Liver (tissue), 9 donors: ENCODE results near the gene LARGE1. TPM values are rescaled to one million over a fixed set of nuclear protein-coding genes. Genes with fewer than 3 reads are reported as not detected.
A peak's percentile ranks its signal among the peaks of the same experiment; 100 is the strongest.

Source experiments
- DNase-seq: peaks from one replicate; pipeline ENCODE4 v3.0.0-alpha.2; 2017; ENCODE audit warnings: low spot score
- H3K27ac ChIP-seq, 2 donors: one replicate each; pipeline ENCODE4 v1.7.0; 2013; ENCODE audit warnings: inconsistent platforms in 2 of 2, low read length in 2 of 2, control low read depth in 1 of 2, low read depth in 1 of 2, mild to moderate bottlenecking in 1 of 2
- H3K27me3 ChIP-seq, 4 donors: one replicate each; pipeline versions ENCODE4 v1.6.1 to v1.7.0; 2013; ENCODE audit warnings: low read length in 3 of 4, inconsistent platforms in 1 of 4, mild to moderate bottlenecking in 1 of 4, moderate library complexity in 1 of 4; ENCODE audit not compliant: control insufficient read depth in 4 of 4, insufficient read depth in 4 of 4
- H3K36me3 ChIP-seq, 4 donors: one replicate each; pipeline versions ENCODE4 v1.6.1 to v1.7.0; 2013; ENCODE audit warnings: low read length in 3 of 4, mild to moderate bottlenecking in 3 of 4, low read depth in 1 of 4, moderate library complexity in 1 of 4; ENCODE audit not compliant: control insufficient read depth in 4 of 4, insufficient read depth in 3 of 4
- H3K4me1 ChIP-seq, 4 donors: one replicate each; pipeline versions ENCODE4 v1.6.1 to v1.7.0; 2013; ENCODE audit warnings: low read length in 3 of 4, mild to moderate bottlenecking in 3 of 4, moderate library complexity in 1 of 4; ENCODE audit not compliant: control insufficient read depth in 4 of 4, insufficient read depth in 4 of 4
- H3K4me3 ChIP-seq, 3 donors: one replicate each; pipeline versions ENCODE4 v1.6.1 to v1.7.0; 2013; ENCODE audit warnings: low read length in 3 of 3, control low read depth in 1 of 3, low read depth in 1 of 3, mild to moderate bottlenecking in 1 of 3
- H3K9ac ChIP-seq, 2 donors: one replicate each; pipeline ENCODE4 v1.7.0; 2013; ENCODE audit warnings: low read length in 2 of 2, mild to moderate bottlenecking in 2 of 2, moderate library complexity in 2 of 2, control low read depth in 1 of 2, low read depth in 1 of 2
- H3K9me3 ChIP-seq, 4 donors: one replicate each; pipeline versions ENCODE4 v1.6.1 to v1.7.0; 2013; ENCODE audit warnings: low read length in 3 of 4; ENCODE audit not compliant: control insufficient read depth in 4 of 4
- EGR1 ChIP-seq, 2 donors: IDR thresholded peaks; 2 replicates each; pipeline ENCODE4 v1.6.1; 2016 to 2018; ENCODE audit warnings: antibody characterized with exemption in 2 of 2, low read depth in 2 of 2
- FOXA2 ChIP-seq: IDR thresholded peaks from 2 replicates; pipeline ENCODE4 v1.6.1; 2016; ENCODE audit warnings: antibody characterized with exemption
- GABPA ChIP-seq, 2 donors: IDR thresholded peaks in 1 of 2; conservative IDR thresholded peaks in 1 of 2; 2 replicates each; pipeline ENCODE4 v1.6.1; 2016; ENCODE audit warnings: antibody characterized with exemption in 2 of 2, mild to moderate bottlenecking in 1 of 2, moderate library complexity in 1 of 2
- HNF4A ChIP-seq, 2 donors: conservative IDR thresholded peaks; 2 replicates each; pipeline ENCODE4 v1.6.1; 2016; ENCODE audit warnings: antibody characterized with exemption in 2 of 2, mild to moderate bottlenecking in 2 of 2
- HNF4G ChIP-seq: IDR thresholded peaks from 2 replicates; pipeline ENCODE4 v1.6.1; 2016; ENCODE audit warnings: antibody characterized with exemption
- JUND ChIP-seq, 2 donors: IDR thresholded peaks; 2 replicates each; pipeline ENCODE4 v1.6.1; 2016; ENCODE audit warnings: antibody characterized with exemption in 2 of 2
- NR2F2 ChIP-seq: IDR thresholded peaks from 2 replicates; pipeline ENCODE4 v1.6.1; 2016; ENCODE audit warnings: antibody characterized with exemption
- RAD21 ChIP-seq, 2 donors: IDR thresholded peaks; 2 replicates each; pipeline ENCODE4 v1.6.1; 2016; ENCODE audit warnings: antibody characterized with exemption in 2 of 2, mild to moderate bottlenecking in 2 of 2
- RXRA ChIP-seq, 2 donors: IDR thresholded peaks; 2 replicates each; pipeline ENCODE4 v1.6.1; 2017 to 2018; ENCODE audit warnings: antibody characterized with exemption in 2 of 2, mild to moderate bottlenecking in 1 of 2
- TAF1 ChIP-seq: conservative IDR thresholded peaks from 2 replicates; pipeline ENCODE4 v1.6.1; 2016; ENCODE audit warnings: antibody characterized with exemption, mild to moderate bottlenecking
- YY1 ChIP-seq: IDR thresholded peaks from 2 replicates; pipeline ENCODE4 v1.6.1; 2016; ENCODE audit warnings: antibody characterized with exemption, mild to moderate bottlenecking
- WGBS: extraction: QIAGEN DNeasy Blood & Tissue Kit; methylation state at CpG from one replicate; pipeline ENCODE4 v1.1.7; 2013; 5-methylcytosine and 5-hydroxymethylcytosine counted together
- polyA plus RNA-seq, 2 donors: library from polyadenylated mRNA; stranded (reverse) in 1 of 2; unstranded in 1 of 2; fragments of 200-250 nt in 1 of 2; fragments of >200 nt in 1 of 2; fragmentation: Nextera tagmentation in 1 of 2; extraction: Ambion mirVana in 1 of 2; gene quantifications; one replicate each; pipeline versions ENCODE4 v1.2.1 to v1.2.3, GENCODE V29; 2013 to 2015
- total RNA-seq, 2 donors: library from RNA; depleted of rRNA; stranded (reverse); fragments of >200 nt; gene quantifications; one replicate each; pipeline ENCODE4 v1.2.3, GENCODE V29; 2014
- TF ChIP-seq, protein P1 (sequence below): IDR thresholded peaks from 2 replicates; pipeline ENCODE4 v1.6.1; 2016; ENCODE audit warnings: antibody characterized with exemption, mild to moderate bottlenecking
- TF ChIP-seq, protein P2 (sequence below): fragments of 150-350 bp; IDR thresholded peaks from 2 replicates; pipeline ENCODE4 v1.5.1; 2017; ENCODE audit warnings: improper control_type of control experiment, low read depth, low read length; ENCODE audit not compliant: missing input control
- TF ChIP-seq, protein P3 (sequence below): IDR thresholded peaks from 2 replicates; pipeline ENCODE4 v1.6.1; 2016; ENCODE audit warnings: antibody characterized with exemption
- donor health status: healthy.
- donor health status: healthy.
- donor health status: healthy.
- donor health status: healthy.
- donor health status: healthy.

The LARGE1 gene
- total and polyA plus RNA-seq, 4 donors = 2.3 to 14.1 (median 5.7) TPM

DNA sequence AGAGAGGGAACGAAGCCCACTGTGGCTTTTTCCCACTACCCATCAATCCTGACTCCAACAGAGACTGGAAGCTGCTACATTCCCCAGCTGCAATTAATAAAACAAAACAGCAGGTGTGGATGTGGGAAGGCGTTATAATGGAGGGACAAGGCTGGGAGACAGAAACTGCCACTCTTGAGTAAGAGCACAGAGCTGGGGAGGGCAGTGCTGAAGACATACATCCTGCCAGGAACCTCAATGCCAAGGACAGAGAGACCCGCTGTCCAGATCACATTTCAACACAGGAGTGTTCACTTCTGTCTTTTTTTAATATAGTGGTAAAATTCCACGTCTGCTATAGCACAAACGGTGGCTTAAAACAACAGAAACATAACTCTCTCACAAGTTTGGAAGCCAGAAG, 94.5 kb downstream of the LARGE1 start:
- Histone ChIP-seq H3K36me3 (no peaks in the 10 kb centered on the region), H3K4me1 (no peaks in the 10 kb centered on the region), H3K9me3 (no peaks in the 10 kb centered on the region), H3K27ac (no peak overlapping the region), H3K4me3 (no peak overlapping the region), H3K9ac (no peak overlapping the region), H3K27me3 (no peaks in the 10 kb centered on the region)
- WGBS = 91% methylated on average over 5 of the region's 5 CpGs
- TF ChIP-seq, protein P1, sequence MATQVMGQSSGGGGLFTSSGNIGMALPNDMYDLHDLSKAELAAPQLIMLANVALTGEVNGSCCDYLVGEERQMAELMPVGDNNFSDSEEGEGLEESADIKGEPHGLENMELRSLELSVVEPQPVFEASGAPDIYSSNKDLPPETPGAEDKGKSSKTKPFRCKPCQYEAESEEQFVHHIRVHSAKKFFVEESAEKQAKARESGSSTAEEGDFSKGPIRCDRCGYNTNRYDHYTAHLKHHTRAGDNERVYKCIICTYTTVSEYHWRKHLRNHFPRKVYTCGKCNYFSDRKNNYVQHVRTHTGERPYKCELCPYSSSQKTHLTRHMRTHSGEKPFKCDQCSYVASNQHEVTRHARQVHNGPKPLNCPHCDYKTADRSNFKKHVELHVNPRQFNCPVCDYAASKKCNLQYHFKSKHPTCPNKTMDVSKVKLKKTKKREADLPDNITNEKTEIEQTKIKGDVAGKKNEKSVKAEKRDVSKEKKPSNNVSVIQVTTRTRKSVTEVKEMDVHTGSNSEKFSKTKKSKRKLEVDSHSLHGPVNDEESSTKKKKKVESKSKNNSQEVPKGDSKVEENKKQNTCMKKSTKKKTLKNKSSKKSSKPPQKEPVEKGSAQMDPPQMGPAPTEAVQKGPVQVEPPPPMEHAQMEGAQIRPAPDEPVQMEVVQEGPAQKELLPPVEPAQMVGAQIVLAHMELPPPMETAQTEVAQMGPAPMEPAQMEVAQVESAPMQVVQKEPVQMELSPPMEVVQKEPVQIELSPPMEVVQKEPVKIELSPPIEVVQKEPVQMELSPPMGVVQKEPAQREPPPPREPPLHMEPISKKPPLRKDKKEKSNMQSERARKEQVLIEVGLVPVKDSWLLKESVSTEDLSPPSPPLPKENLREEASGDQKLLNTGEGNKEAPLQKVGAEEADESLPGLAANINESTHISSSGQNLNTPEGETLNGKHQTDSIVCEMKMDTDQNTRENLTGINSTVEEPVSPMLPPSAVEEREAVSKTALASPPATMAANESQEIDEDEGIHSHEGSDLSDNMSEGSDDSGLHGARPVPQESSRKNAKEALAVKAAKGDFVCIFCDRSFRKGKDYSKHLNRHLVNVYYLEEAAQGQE = no peak
- no peak for TF ChIP-seq FOXA2
- no peak for TF ChIP-seq YY1
- TF ChIP-seq, protein P2, sequence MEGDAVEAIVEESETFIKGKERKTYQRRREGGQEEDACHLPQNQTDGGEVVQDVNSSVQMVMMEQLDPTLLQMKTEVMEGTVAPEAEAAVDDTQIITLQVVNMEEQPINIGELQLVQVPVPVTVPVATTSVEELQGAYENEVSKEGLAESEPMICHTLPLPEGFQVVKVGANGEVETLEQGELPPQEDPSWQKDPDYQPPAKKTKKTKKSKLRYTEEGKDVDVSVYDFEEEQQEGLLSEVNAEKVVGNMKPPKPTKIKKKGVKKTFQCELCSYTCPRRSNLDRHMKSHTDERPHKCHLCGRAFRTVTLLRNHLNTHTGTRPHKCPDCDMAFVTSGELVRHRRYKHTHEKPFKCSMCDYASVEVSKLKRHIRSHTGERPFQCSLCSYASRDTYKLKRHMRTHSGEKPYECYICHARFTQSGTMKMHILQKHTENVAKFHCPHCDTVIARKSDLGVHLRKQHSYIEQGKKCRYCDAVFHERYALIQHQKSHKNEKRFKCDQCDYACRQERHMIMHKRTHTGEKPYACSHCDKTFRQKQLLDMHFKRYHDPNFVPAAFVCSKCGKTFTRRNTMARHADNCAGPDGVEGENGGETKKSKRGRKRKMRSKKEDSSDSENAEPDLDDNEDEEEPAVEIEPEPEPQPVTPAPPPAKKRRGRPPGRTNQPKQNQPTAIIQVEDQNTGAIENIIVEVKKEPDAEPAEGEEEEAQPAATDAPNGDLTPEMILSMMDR = no peak
- TF ChIP-seq GABPA (IDR thresholded peaks at IDR 0.05 in 1 of 2, conservative IDR thresholded peaks at IDR 0.05 in 1 of 2) = no peak
- no peak for TF ChIP-seq RXRA (IDR thresholded peaks at IDR 0.05)
- no peak for TF ChIP-seq EGR1 (IDR thresholded peaks at IDR 0.05; ENCODE audit: low read depth in 2 of 2)
- no peak for TF ChIP-seq TAF1
- TF ChIP-seq NR2F2 = no peak
- TF ChIP-seq RAD21 (IDR thresholded peaks at IDR 0.05) = no peak
- TF ChIP-seq JUND (IDR thresholded peaks at IDR 0.05) = no peak
- TF ChIP-seq, protein P3, sequence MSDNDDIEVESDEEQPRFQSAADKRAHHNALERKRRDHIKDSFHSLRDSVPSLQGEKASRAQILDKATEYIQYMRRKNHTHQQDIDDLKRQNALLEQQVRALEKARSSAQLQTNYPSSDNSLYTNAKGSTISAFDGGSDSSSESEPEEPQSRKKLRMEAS = no peak
- no peak for TF ChIP-seq HNF4G
- no peak for DNase-seq

DNA sequence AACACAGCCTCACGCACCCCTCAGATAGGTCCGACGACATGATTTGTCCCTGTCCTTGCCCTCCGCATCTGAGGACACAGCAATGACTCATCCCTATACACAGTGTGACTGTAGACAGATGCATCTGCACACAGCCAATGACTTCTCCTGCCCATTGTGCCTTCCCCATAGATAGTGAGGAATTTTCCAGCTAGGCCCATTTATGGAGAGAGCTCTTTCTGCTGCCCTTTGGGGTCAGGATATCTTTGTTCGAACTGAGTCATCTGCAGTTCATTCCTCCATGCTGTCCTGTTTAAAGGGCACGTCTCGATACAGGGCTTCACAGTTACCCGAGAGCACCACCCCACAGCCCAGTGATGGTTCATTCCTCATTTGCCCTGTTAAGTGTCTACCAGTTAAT, 96.7 kb downstream of the LARGE1 start:
- TF ChIP-seq HNF4A (conservative IDR thresholded peaks at IDR 0.05) (no peak), JUND (IDR thresholded peaks at IDR 0.05) (peak in 1 of 2 donors; percentile 55), EGR1 (IDR thresholded peaks at IDR 0.05; ENCODE audit: low read depth in 2 of 2) (no peak), YY1 (no peak), NR2F2 (peak; percentile 70), RXRA (IDR thresholded peaks at IDR 0.05) (peak; percentile 25 to 38)
- TF ChIP-seq, protein P1 = no peak
- Histone ChIP-seq H3K9ac (no peak overlapping the region), H3K9me3 (no peaks in the 10 kb centered on the region), H3K36me3 (no peaks in the 10 kb centered on the region), H3K4me1 (no peaks in the 10 kb centered on the region), H3K4me3 (no peak overlapping the region), H3K27ac (no peak overlapping the region), H3K27me3 (no peaks in the 10 kb centered on the region)
- no peak for DNase-seq
- WGBS = 85% methylated on average over 8 of the region's 8 CpGs
